IMR-90 (cell line): ENCODE data around the gene MICB. TPM values are rescaled to one million over a fixed set of nuclear protein-coding genes. Genes with fewer than 3 reads are reported as not detected.

Source experiments
- ATAC-seq: fragments of 200-7000 bp; cut with Tn5 transposase; 2 replicates; pipeline ENCODE4 v1.9.1; 2020; ENCODE audit warnings: low read depth, mild to moderate bottlenecking, moderate library complexity
- BruUV-seq: library from RNA; stranded (reverse); fragments of 400-500 nt; replicated peaks from 2 replicates; lab custom pipeline; 2021; lab: Mats Ljungman, UMichigan
- CTCF ChIA-PET: fragments of 300-600 bp; formaldehyde crosslinking; extraction: SDS; loops from one replicate; lab custom pipeline; 2021; ENCODE audit warnings: antibody characterized with exemption; lab: Yijun Ruan, JAX
- POLR2A ChIA-PET: fragments of 300-600 bp; sonication (Branson Sonifier 250); formaldehyde crosslinking; loops from one replicate; lab custom pipeline; 2022; ENCODE audit warnings: antibody characterized with exemption; ENCODE audit not compliant: unreplicated experiment; lab: Charles Lee
- DNase-seq: peaks from one replicate; pipeline ENCODE4 v3.0.0; 2013
- H2AFZ ChIP-seq: replicated peaks from 2 replicates; pipeline ENCODE3; 2013; ENCODE audit warnings: low read length, mild to moderate bottlenecking; ENCODE audit not compliant: poor library complexity
- H2AK5ac ChIP-seq: 2 replicates; pipeline ENCODE4 v1.6.1; 2013; ENCODE audit warnings: low read depth, low read length, inconsistent platforms
- H2AK9ac ChIP-seq: replicated peaks from 2 replicates; pipeline ENCODE3; 2013; ENCODE audit warnings: mild to moderate bottlenecking, low read depth, low read length, moderate library complexity; ENCODE audit not compliant: poor library complexity
- H2BK120ac ChIP-seq: 2 replicates; pipeline ENCODE4 v1.6.1; 2013; ENCODE audit warnings: low read depth, low read length, inconsistent platforms
- H2BK15ac ChIP-seq: 3 replicates; pipeline ENCODE4 v1.6.1; 2013; ENCODE audit warnings: low read depth, low read length, inconsistent platforms
- H2BK20ac ChIP-seq: 2 replicates; pipeline ENCODE4 v1.6.1; 2013; ENCODE audit warnings: low read depth, mild to moderate bottlenecking, inconsistent platforms, low read length, moderate library complexity
- H2BK5ac ChIP-seq: 2 replicates; pipeline ENCODE4 v1.6.1; 2013; ENCODE audit warnings: mild to moderate bottlenecking, low read depth, low read length, inconsistent platforms; ENCODE audit not compliant: poor library complexity, severe bottlenecking
- H3K14ac ChIP-seq: replicated peaks from 2 replicates; pipeline ENCODE4 v1.6.1; 2013; ENCODE audit warnings: low read depth, low read length, inconsistent platforms
- H3K18ac ChIP-seq: 2 replicates; pipeline ENCODE4 v1.6.1; 2013; ENCODE audit warnings: low read depth, low read length, control low read depth
- H3K23ac ChIP-seq: 2 replicates; pipeline ENCODE4 v1.6.1; 2013; ENCODE audit warnings: low read depth, low read length, inconsistent platforms
- H3K27ac ChIP-seq: 2 replicates; pipeline ENCODE4 v1.5.1; 2013; ENCODE audit warnings: mild to moderate bottlenecking, control low read depth, low read length; ENCODE audit not compliant: insufficient read depth
- H3K27me3 ChIP-seq: 2 replicates; pipeline ENCODE4 v1.6.1; 2013; ENCODE audit warnings: low read length; ENCODE audit not compliant: control insufficient read depth, insufficient read depth
- H3K36me3 ChIP-seq: 2 replicates; pipeline ENCODE4 v1.6.1; 2013; ENCODE audit warnings: low read length, mixed read lengths; ENCODE audit not compliant: control insufficient read depth, insufficient read depth
- H3K4ac ChIP-seq: 2 replicates; pipeline ENCODE4 v1.6.1; 2013; ENCODE audit warnings: low read depth, low read length, inconsistent platforms
- H3K4me1 ChIP-seq: 2 replicates; pipeline ENCODE4 v1.6.1; 2013; ENCODE audit warnings: low read length, mixed read lengths; ENCODE audit not compliant: control insufficient read depth, insufficient read depth
- H3K4me2 ChIP-seq: 2 replicates; pipeline ENCODE4 v1.6.1; 2013; ENCODE audit warnings: low read depth, mild to moderate bottlenecking, control low read depth, low read length, moderate library complexity
- H3K4me3 ChIP-seq: 2 replicates; pipeline ENCODE4 v1.5.1; 2013; ENCODE audit warnings: low read depth, mild to moderate bottlenecking, control low read depth, low read length, moderate library complexity; ENCODE audit not compliant: insufficient read depth
- H3K56ac ChIP-seq: 2 replicates; pipeline ENCODE4 v1.6.1; 2013; ENCODE audit warnings: low read length, inconsistent platforms; ENCODE audit not compliant: insufficient read depth; ENCODE audit errors: extremely low read depth
- H3K79me1 ChIP-seq, 2 experiments: 2 replicates each; pipeline ENCODE4 v1.6.1; 2013; ENCODE audit warnings: low read length in 2 of 2, inconsistent platforms in 1 of 2, low read depth in 1 of 2
- H3K9ac ChIP-seq: 2 replicates; pipeline ENCODE4 v1.6.1; 2013; ENCODE audit warnings: low read depth, low read length, control low read depth
- H3K9me1 ChIP-seq: 2 replicates; pipeline ENCODE4 v1.6.1; 2013; ENCODE audit warnings: low read length, inconsistent platforms; ENCODE audit not compliant: insufficient read depth
- H3K9me3 ChIP-seq: 2 replicates; pipeline ENCODE4 v1.6.1; 2013; ENCODE audit warnings: low read length; ENCODE audit not compliant: control insufficient read depth, insufficient read depth
- H4K20me1 ChIP-seq: 2 replicates; pipeline ENCODE4 v1.6.1; 2013; ENCODE audit warnings: low read length, inconsistent platforms; ENCODE audit not compliant: insufficient read depth
- H4K5ac ChIP-seq: 2 replicates; pipeline ENCODE4 v1.6.1; 2013; ENCODE audit warnings: mild to moderate bottlenecking, low read depth, low read length, control low read depth
- H4K8ac ChIP-seq, 2 experiments: 2 replicates each; pipeline ENCODE4 v1.6.1; 2013; ENCODE audit warnings: low read depth in 2 of 2, low read length in 2 of 2, control low read depth in 1 of 2, inconsistent platforms in 1 of 2
- H4K91ac ChIP-seq: 2 replicates; pipeline ENCODE4 v1.6.1; 2013; ENCODE audit warnings: low read depth, low read length, inconsistent platforms; ENCODE audit not compliant: insufficient read depth
- CEBPB ChIP-seq: IDR thresholded peaks from 2 replicates; pipeline ENCODE4 v1.6.1; 2012; ENCODE audit warnings: low read depth, low read length, improper control_type of control experiment
- CHD1 ChIP-seq: IDR thresholded peaks from 2 replicates; pipeline ENCODE4 v1.6.1; 2012; ENCODE audit warnings: low read depth, low read length, improper control_type of control experiment
- CTCF ChIP-seq: conservative IDR thresholded peaks from 2 replicates; pipeline ENCODE4 v1.5.1; 2012; ENCODE audit warnings: mild to moderate bottlenecking, low read depth, low read length, improper control_type of control experiment
- MAFK ChIP-seq: IDR thresholded peaks from 2 replicates; pipeline ENCODE4 v1.6.1; 2012; ENCODE audit warnings: low read depth, low read length, improper control_type of control experiment
- MXI1 ChIP-seq: IDR thresholded peaks from 2 replicates; pipeline ENCODE4 v1.6.1; 2012; ENCODE audit warnings: low read depth, mild to moderate bottlenecking, low read length, moderate library complexity, borderline replicate concordance
- NFE2L2 ChIP-seq: fragments of 150-350 bp; IDR thresholded peaks from 2 replicates; pipeline ENCODE4 v1.6.1; 2016; ENCODE audit warnings: low read depth, mild to moderate bottlenecking, low read length
- POLR2A ChIP-seq: IDR thresholded peaks from 2 replicates; pipeline ENCODE4 v1.6.1; 2012; ENCODE audit warnings: mild to moderate bottlenecking, low read depth, low read length
- RAD21 ChIP-seq: IDR thresholded peaks from 2 replicates; pipeline ENCODE4 v1.6.1; 2012; ENCODE audit warnings: low read length, improper control_type of control experiment
- RCOR1 ChIP-seq: IDR thresholded peaks from 2 replicates; pipeline ENCODE4 v1.6.1; 2012; ENCODE audit warnings: mild to moderate bottlenecking, low read length, improper control_type of control experiment; ENCODE audit not compliant: insufficient replicate concordance
- RFX5 ChIP-seq: IDR thresholded peaks from 2 replicates; pipeline ENCODE4 v1.8.0; 2012; ENCODE audit warnings: low read depth, mild to moderate bottlenecking, low read length, moderate library complexity
- USF2 ChIP-seq: fragments of 150-350 bp; IDR thresholded peaks from 2 replicates; pipeline ENCODE4 v1.6.1; 2017; ENCODE audit warnings: mild to moderate bottlenecking, antibody characterized with exemption, low read length, low read depth
- WGBS, 2 experiments: methylation state at CpG; one replicate each; pipeline versions ENCODE4 v1.1.5 to v1.1.7; 2013; ENCODE audit warnings: missing lambda C conversion rate in 2 of 2; ENCODE audit not compliant: insufficient read length in 1 of 2; ENCODE audit errors: extremely low coverage in 2 of 2; 5-methylcytosine and 5-hydroxymethylcytosine counted together
- dilution Hi-C: fragments of 300-500 bp; cut with HindIII; formaldehyde crosslinking; loops from one replicate; pipeline ENCODE4 v1.14.3; 2018; ENCODE audit warnings: low sequenced_read_pairs; ENCODE audit not compliant: unreplicated experiment
- in situ Hi-C: fragments of 300-500 bp; cut with MboI; formaldehyde crosslinking; loops from 3 replicates; pipeline ENCODE4 v1.14.3; 2019; ENCODE audit warnings: low sequenced_read_pairs, inconsistent platforms, mixed read lengths
- intact Hi-C: fragments of 100-400 bp; cut with micrococcal nuclease; formaldehyde crosslinking; loops from 2 replicates; pipeline ENCODE4 v1.10.0; 2022
- polyA plus RNA-seq, 3 experiments: library from polyadenylated mRNA; depleted of rRNA; stranded (reverse); fragments of >200 nt; gene quantifications; 2 replicates each; pipeline ENCODE4 v1.2.3, GENCODE V29; 2012; ENCODE audit warnings: low replicate concordance in 1 of 3
- total RNA-seq: library from RNA; depleted of rRNA; stranded (reverse); fragments of >200 nt; gene quantifications from 2 replicates; pipeline ENCODE4 v1.2.3, GENCODE V29; 2012
- TF ChIP-seq, protein P1 (sequence below): fragments of 150-350 bp; IDR thresholded peaks from 2 replicates; pipeline ENCODE4 v1.6.1; 2016; ENCODE audit warnings: low read depth, mild to moderate bottlenecking, low read length, moderate library complexity, borderline replicate concordance

MICB gene
- total and polyA plus RNA-seq, 2 of the 4 experiments (the other 2 are of a cell fraction) = 9.6 to 11.1 TPM

GRCh38 chr6:31495580-31495979 lies 2.4 kb upstream of the MICB start:
- Histone ChIP-seq H3K23ac (peak overlapping the region; percentile 18; the same call in 1 of the 2 replicates), H2BK20ac (peak overlapping the region; percentile 41; the same call in 1 of the 2 replicates), H3K4me2 (peak overlapping the region; percentile 55; the same call in 1 of the 2 replicates), H3K56ac (no peak overlapping the region), H2AK9ac (no peak overlapping the region), H3K9me1 (peaks cover 6% of the 10 kb centered on the region), H4K91ac (peak overlapping the region; percentile 37; the same call in 1 of the 2 replicates), H3K4me3 (no peak overlapping the region; the same call in 1 of the 2 replicates), H2BK120ac (peak overlapping the region; percentile 27; the same call in 1 of the 2 replicates), H3K18ac (peak overlapping the region; percentile 58; the same call in 1 of the 2 replicates), H2BK5ac (peak overlapping the region; percentile 80), H4K5ac (peak overlapping the region; percentile 49; the same call in 1 of the 2 replicates), H3K36me3 (no peaks in the 10 kb centered on the region), H4K8ac (peak overlapping the region in 1 of 2 experiments; percentile 64; a peak in 2 of 4 replicates), H3K9ac (no peak overlapping the region), H3K27ac (no peak overlapping the region), H4K20me1 (peaks cover 6% of the 10 kb centered on the region; the same call in 1 of the 2 replicates), H3K9me3 (no peaks in the 10 kb centered on the region), H3K4ac (peak overlapping the region; percentile 61), H2AK5ac (peak overlapping the region; percentile 33; the same call in 1 of the 2 replicates), H3K4me1 (peaks cover 3% of the 10 kb centered on the region), H2AFZ (no peak overlapping the region), H3K14ac (0 out of 2 replicates have a peak overlapping the region, but pooled peaks have one; percentile 61), H3K79me1 (peaks cover 7 to 45% of the 10 kb centered on the region in 2 experiments; a peak in 3 of 4 replicates), H3K27me3 (no peaks in the 10 kb centered on the region), H2BK15ac (peak overlapping the region; percentile 59; the same call in 1 of the 3 replicates)
- dilution Hi-C loops (no loop called here), intact Hi-C loops (no loop called here), in situ Hi-C loops (no loop called here)
- DNase-seq (peak; percentile 62), ATAC-seq (peak; percentile 40)
- no CpG with 5 or more reads among the region's 2 CpGs for WGBS, 2 experiments
- ChIA-PET CTCF (interaction anchor here (0.8 to 0.9 kb wide), 2 partner anchors 32 to 43 kb away, joined by 3 to 5 read pairs; no protein-coding TSS in a partner anchor), POLR2A (interaction anchor here (0.6 kb wide), 1 partner anchor 46 kb away, joined by 4 read pairs; the partner anchor contains the start of gene DDX39B)
- no peak for TF ChIP-seq POLR2A
- no peak for TF ChIP-seq RFX5
- no peak for TF ChIP-seq MXI1
- no peak for TF ChIP-seq CEBPB
- TF ChIP-seq NFE2L2 = no peak
- no peak for TF ChIP-seq RAD21
- TF ChIP-seq MAFK = no peak
- TF ChIP-seq RCOR1 = no peak
- no peak for TF ChIP-seq USF2
- TF ChIP-seq, protein P1, sequence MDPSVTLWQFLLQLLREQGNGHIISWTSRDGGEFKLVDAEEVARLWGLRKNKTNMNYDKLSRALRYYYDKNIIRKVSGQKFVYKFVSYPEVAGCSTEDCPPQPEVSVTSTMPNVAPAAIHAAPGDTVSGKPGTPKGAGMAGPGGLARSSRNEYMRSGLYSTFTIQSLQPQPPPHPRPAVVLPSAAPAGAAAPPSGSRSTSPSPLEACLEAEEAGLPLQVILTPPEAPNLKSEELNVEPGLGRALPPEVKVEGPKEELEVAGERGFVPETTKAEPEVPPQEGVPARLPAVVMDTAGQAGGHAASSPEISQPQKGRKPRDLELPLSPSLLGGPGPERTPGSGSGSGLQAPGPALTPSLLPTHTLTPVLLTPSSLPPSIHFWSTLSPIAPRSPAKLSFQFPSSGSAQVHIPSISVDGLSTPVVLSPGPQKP = no peak
- no peak for TF ChIP-seq CHD1
- no peak for TF ChIP-seq CTCF
- no TSS peak for BruUV-seq
